Muscle of leg (tissue), 11 donors: ENCODE measurements around the gene TGFB1I1. TPM values are rescaled to one million over a fixed set of nuclear protein-coding genes. Genes with fewer than 3 reads are reported as not detected.

ENCODE experiments used
- DNase-seq: peaks from one replicate; pipeline ENCODE4 v3.0.0; 2013
- H3K27ac ChIP-seq: one replicate; pipeline ENCODE4 v1.5.1; 2013; ENCODE audit warnings: mild to moderate bottlenecking, low read length, control low read depth
- H3K27me3 ChIP-seq: one replicate; pipeline ENCODE4 v1.6.1; 2013; ENCODE audit warnings: low read length; ENCODE audit not compliant: control insufficient read depth, insufficient read depth
- H3K36me3 ChIP-seq: one replicate; pipeline ENCODE4 v1.6.1; 2013; ENCODE audit warnings: low read length; ENCODE audit not compliant: control insufficient read depth, insufficient read depth
- H3K4me1 ChIP-seq: one replicate; pipeline ENCODE4 v1.6.1; 2013; ENCODE audit warnings: low read length; ENCODE audit not compliant: control insufficient read depth, insufficient read depth
- H3K4me3 ChIP-seq: one replicate; pipeline ENCODE4 v1.5.1; 2013; ENCODE audit warnings: low read length, control low read depth
- H3K9me3 ChIP-seq: replicated peaks from 2 replicates; pipeline ENCODE4 v1.6.1; 2013; ENCODE audit warnings: low read depth, low read length; ENCODE audit not compliant: control insufficient read depth
- WGBS: methylation state at CpG from one replicate; pipeline ENCODE4 v1.1.5; 2013; ENCODE audit warnings: missing lambda C conversion rate; ENCODE audit not compliant: insufficient coverage; 5-methylcytosine and 5-hydroxymethylcytosine counted together
- polyA plus RNA-seq, 8 donors: library from polyadenylated mRNA; unstranded; fragments of 120-200 nt; gene quantifications; one replicate each; pipeline versions ENCODE4 v1.2.1 to v1.2.3, GENCODE V29; 2013; ENCODE audit warnings: inconsistent platforms in 1 of 8, low replicate concordance in 1 of 8; ENCODE audit not compliant: insufficient read length in 8 of 8, insufficient read depth in 1 of 8
- total RNA-seq: library from RNA; stranded (reverse); fragments of 120-200 nt; gene quantifications from one replicate; pipeline ENCODE4 v1.2.4, GENCODE V29; 2013

Gene TGFB1I1
- total and polyA plus RNA-seq, 9 donors = 29.9 to 127 (median 84.6) TPM

- H3K27me3 ChIP-seq = peaks cover 23% of the 10 kb centered on the region
- DNase-seq = no peak
- H3K9me3 ChIP-seq = no peaks in the 10 kb centered on the region
- H3K4me3 ChIP-seq = peak overlapping the region; percentile 52
- H3K27ac ChIP-seq = peak overlapping the region; percentile 51
- WGBS = 6% methylated on average over 48 of the region's 48 CpGs
- peaks cover 19% of the 10 kb centered on the region for H3K36me3 ChIP-seq
- H3K4me1 ChIP-seq = peaks cover 45% of the 10 kb centered on the region
These were observed 15.2 kb downstream of the TGFB1I1 start for GRCh38 chr16:31487071-31487719.

GRCh38 chr16:31487720-31488467, 15.9 kb downstream of the TGFB1I1 start:
- Histone ChIP-seq H3K9me3 (no peaks in the 10 kb centered on the region), H3K36me3 (peaks cover 26% of the 10 kb centered on the region), H3K4me1 (peaks cover 45% of the 10 kb centered on the region), H3K27ac (no peak overlapping the region), H3K27me3 (peaks cover 23% of the 10 kb centered on the region), H3K4me3 (peak overlapping the region; percentile 52)
- WGBS = under 1% methylated on average over 60 of the region's 60 CpGs
- peak; percentile 68 for DNase-seq

- 27% methylated on average over 70 of the region's 77 CpGs for WGBS
- Histone ChIP-seq H3K27ac (no peak overlapping the region), H3K4me3 (peak overlapping the region; percentile 52), H3K9me3 (no peaks in the 10 kb centered on the region), H3K4me1 (peaks cover 45% of the 10 kb centered on the region), H3K36me3 (peaks cover 32% of the 10 kb centered on the region), H3K27me3 (peaks cover 23% of the 10 kb centered on the region)
- no peak for DNase-seq
These were observed 16.7 kb downstream of the TGFB1I1 start for GRCh38 chr16:31488468-31489297.

- Histone ChIP-seq H3K36me3 (peaks cover 37% of the 10 kb centered on the region), H3K27me3 (peaks cover 23% of the 10 kb centered on the region), H3K4me3 (no peak overlapping the region), H3K9me3 (no peaks in the 10 kb centered on the region), H3K27ac (no peak overlapping the region), H3K4me1 (peaks cover 45% of the 10 kb centered on the region)
- WGBS = no CpG with 5 or more reads among the region's 7 CpGs
- DNase-seq = no peak
These were observed 17.3 kb downstream of the TGFB1I1 start for GRCh38 chr16:31489298-31489564.

- DNase-seq = no peak
- peaks cover 43% of the 10 kb centered on the region for H3K36me3 ChIP-seq
- WGBS = 79% methylated on average over 8 of the region's 22 CpGs
These were observed 17.9 kb downstream of the TGFB1I1 start for GRCh38 chr16:31489616-31490584.

GRCh38 chr16:31491778-31492418, 19.9 kb downstream of the TGFB1I1 start:
- Histone ChIP-seq H3K9me3 (no peaks in the 10 kb centered on the region), H3K27me3 (peaks cover 14% of the 10 kb centered on the region), H3K4me3 (no peak overlapping the region), H3K4me1 (peaks cover 20% of the 10 kb centered on the region), H3K27ac (no peak overlapping the region), H3K36me3 (peaks cover 63% of the 10 kb centered on the region)
- no peak for DNase-seq
- WGBS = 100% methylated on average over 5 of the region's 8 CpGs

More at GRCh38 chr16:31489616-31490584, 17.9 kb downstream of the TGFB1I1 start:
- Histone ChIP-seq H3K9me3 (no peaks in the 10 kb centered on the region), H3K27ac (no peak overlapping the region), H3K4me1 (peaks cover 39% of the 10 kb centered on the region), H3K27me3 (peaks cover 23% of the 10 kb centered on the region), H3K4me3 (no peak overlapping the region)

- Histone ChIP-seq H3K9me3 (no peaks in the 10 kb centered on the region), H3K27ac (no peak overlapping the region), H3K27me3 (no peaks in the 10 kb centered on the region), H3K4me3 (no peak overlapping the region), H3K4me1 (peaks cover 3% of the 10 kb centered on the region), H3K36me3 (peaks cover 80% of the 10 kb centered on the region)
- no peak for DNase-seq
- 93% methylated on average over 7 of the region's 18 CpGs for WGBS
These were observed 21.7 kb downstream of the TGFB1I1 start for GRCh38 chr16:31493506-31494125.

GRCh38 chr16:31496670-31497069, 24.7 kb downstream of the TGFB1I1 start:
- H3K27me3 ChIP-seq = no peaks in the 10 kb centered on the region
- 94% methylated on average over 5 of the region's 10 CpGs for WGBS
- H3K36me3 ChIP-seq = peaks cover 88% of the 10 kb centered on the region
- H3K9me3 ChIP-seq = no peaks in the 10 kb centered on the region
- no peaks in the 10 kb centered on the region for H3K4me1 ChIP-seq
- H3K4me3 ChIP-seq = no peak overlapping the region
- DNase-seq = no peak
- H3K27ac ChIP-seq = no peak overlapping the region

- 99% methylated on average over 7 of the region's 8 CpGs for WGBS
- DNase-seq = no peak
- no peak overlapping the region for H3K4me3 ChIP-seq
- H3K36me3 ChIP-seq = peaks cover 71% of the 10 kb centered on the region
- H3K9me3 ChIP-seq = no peaks in the 10 kb centered on the region
- H3K27me3 ChIP-seq = no peaks in the 10 kb centered on the region
- no peaks in the 10 kb centered on the region for H3K4me1 ChIP-seq
- H3K27ac ChIP-seq = no peak overlapping the region
These were observed 26.5 kb downstream of the TGFB1I1 start for GRCh38 chr16:31498493-31498892.
